Measurements from ENCODE around the gene CDKN1C.
"Not testable (repeated sequence)": the region's sequence is repeated elsewhere in the genome, so short reads cannot be mapped to it uniquely, and the experiment has no call there.

CDKN1C gene

DNA sequence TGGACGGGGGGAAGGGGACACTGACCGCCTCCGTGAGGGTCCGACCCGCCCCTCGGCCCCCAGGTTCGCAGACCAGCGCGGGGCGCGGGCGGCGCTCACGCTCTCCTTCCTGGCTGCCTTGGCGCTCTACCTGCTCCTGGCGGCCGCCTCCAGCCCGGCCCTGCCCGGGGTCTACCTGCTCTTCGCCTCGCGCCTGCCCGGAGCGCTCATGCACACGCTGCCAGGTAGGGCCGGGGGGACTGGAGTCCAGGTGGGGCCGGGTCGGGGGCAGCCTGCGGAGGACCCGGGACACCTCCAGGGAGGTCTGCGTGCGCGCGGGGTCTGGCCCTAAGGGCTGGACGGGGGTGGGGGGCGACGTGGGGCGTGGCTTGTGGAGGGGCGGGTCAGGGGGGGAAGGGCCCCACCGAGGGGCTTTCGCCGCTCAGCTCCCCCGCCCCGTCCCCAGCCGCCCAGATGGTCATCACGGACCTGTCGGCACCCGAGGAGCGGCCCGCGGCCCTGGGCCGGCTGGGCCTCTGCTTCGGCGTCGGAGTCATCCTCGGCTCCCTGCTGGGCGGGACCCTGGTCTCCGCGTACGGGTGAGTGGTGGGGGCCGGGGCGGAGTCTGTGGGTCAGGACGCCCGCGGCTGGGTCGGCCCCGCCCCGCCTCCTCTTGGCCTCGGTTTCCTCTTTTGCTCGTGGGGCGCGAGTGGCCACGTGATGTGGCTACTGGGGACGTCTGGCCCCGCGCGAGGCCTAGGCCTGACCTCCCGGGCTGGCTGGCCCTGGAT is 23.7 kb upstream of the CDKN1C start:
- DNase-seq (ENCODE audit: extremely low read depth in 1 of 2, low read depth in 1 of 2), result no peak

DNA sequence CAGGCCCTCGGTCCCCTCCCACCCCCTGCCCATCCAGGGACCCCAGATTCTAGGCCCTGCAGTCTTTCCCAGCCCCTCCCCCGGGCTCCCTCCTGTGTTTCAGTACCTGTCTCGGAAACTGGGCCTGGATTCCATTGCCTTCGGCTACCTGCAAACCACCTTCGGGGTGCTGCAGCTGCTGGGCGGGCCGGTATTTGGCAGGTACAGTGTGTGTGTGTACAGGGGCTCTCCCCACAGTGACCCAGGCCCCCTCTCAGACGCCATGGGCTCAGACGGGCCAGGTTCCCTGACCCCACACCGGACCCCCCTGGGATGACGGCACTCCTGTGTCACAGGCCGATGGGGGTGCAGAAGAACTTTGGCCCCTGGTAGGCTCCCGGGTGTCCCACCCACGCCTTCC is 22.6 kb upstream of the CDKN1C start:
- no peak for DNase-seq (ENCODE audit: extremely low read depth in 1 of 2, low read depth in 1 of 2)

DNA sequence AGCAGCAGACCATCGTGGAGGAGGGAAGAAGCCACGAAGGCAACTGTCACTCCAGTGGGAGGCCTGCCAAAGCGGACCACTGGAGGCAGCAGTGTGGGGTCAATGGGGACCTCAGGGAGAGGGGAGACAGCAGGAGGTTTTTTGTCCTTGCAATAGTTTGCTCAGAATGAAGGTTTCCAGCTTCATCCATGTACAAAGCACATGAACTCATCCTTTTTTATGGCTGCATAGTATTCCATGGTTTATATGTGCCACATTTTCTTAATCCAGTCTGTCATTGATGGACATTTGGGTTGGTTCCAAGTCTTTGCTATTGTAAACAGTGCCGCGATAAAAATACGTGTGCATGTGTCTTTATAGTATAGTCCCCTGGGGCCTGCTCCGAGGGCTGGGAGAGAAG is 19.7 kb upstream of the CDKN1C start:
- DNase-seq (ENCODE audit: extremely low read depth in 1 of 2, low read depth in 1 of 2), result not testable (repeated sequence)

GRCh38 chr11:2904153-2905052 is 18.8 kb upstream of the CDKN1C start:
- DNase-seq (ENCODE audit: extremely low read depth in 1 of 2, low read depth in 1 of 2), result no peak

DNA sequence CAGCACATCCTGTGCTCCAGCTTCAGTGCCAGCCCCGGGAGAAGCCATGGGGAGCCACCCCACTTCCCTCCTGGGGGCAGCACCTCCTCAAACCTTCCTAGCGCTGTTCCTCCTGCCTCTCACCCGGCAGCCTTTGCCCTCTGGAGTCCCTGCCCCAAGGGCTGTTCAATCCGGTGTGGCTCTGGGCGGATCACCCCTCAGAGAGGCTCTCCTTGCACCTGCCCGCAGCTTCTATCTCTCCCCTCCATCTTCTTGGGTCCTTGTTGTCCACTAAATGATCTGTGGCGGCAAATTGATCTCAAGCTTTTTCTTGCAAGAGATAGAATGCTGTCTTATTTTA is 18.1 kb upstream of the CDKN1C start:
- no peak for DNase-seq (ENCODE audit: extremely low read depth in 1 of 2, low read depth in 1 of 2)

GRCh38 chr11:2902784-2903671 is 17.5 kb upstream of the CDKN1C start:
- DNase-seq (ENCODE audit: extremely low read depth in 1 of 2, low read depth in 1 of 2), result no peak

DNA sequence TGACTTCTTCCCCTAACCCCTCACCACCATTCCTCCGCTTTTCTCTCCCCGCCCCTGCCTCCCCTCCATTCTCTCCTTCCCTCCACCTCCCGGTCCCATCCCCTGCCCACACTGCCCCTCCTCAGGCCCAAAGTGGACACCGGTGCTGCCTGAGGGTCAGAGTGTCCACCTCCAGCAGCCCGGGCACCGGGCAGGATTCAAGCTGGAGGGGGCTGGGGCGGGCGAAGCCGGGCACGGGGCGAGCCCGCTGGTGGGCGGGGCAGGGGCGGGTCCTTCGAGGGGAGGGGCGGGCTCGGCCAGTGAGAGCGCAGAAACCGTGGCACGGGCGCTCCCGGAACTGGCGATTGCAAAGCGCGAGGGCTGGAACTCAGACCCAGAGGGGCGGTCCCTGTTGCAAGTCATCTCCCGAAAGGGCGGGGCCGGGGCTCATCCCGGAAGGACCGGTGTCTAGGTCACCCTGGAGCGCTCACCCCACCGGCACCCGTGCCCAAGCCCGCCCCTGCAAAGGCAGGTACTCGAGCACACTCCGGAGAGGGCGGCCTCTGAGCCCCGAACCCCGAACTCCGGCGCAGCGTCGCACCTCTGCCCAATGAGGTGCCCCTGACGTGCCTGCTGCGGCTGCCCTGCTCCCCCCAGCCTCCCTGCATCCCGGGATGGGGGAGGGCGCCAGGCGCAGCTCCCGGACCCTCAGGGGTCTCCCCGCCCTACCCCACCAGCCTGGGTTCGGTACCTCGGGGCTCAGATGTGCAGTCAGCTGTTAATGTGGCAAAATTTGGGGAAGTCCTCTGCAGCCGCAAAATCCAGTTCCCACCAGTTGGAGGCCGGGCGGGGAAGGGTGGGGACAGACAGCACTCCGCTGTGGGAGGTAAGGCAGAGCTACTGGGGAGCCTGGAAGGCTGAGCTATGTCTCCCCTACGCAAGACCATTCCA is 16.5 kb upstream of the CDKN1C start:
- peak; percentile 68 to 78 for DNase-seq (ENCODE audit: extremely low read depth in 1 of 2, low read depth in 1 of 2)

DNA sequence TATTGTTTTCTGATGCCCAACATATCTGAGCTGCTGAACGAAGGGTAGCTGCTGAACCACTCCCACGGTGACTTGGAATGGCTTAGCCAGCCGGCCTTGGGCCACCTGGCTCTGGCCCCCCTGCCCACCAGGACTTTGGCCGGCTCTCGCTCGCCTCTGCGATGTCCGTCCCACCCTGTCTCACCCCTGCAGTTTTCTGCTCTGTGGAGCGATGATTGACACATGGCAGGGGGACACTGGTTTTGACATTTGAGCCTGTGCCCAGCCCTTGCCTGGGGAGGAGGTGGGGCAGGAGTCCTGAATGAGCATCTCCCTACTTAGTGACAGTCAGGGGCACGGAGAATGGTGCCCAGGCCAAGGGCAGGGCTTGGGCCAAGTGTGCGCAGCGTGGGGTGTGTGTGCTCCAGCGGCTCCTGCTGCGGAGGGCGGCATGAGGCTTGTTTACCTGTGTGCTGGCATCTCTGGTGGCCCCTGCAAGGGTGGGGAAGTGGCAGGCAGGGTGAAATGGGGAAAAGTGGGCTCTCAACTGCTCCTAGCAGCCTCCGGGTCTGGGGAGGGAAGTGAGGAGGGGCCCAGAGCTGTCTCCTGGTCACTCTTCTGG is 15.7 kb upstream of the CDKN1C start:
- DNase-seq (ENCODE audit: extremely low read depth in 1 of 2, low read depth in 1 of 2), result no peak

DNA sequence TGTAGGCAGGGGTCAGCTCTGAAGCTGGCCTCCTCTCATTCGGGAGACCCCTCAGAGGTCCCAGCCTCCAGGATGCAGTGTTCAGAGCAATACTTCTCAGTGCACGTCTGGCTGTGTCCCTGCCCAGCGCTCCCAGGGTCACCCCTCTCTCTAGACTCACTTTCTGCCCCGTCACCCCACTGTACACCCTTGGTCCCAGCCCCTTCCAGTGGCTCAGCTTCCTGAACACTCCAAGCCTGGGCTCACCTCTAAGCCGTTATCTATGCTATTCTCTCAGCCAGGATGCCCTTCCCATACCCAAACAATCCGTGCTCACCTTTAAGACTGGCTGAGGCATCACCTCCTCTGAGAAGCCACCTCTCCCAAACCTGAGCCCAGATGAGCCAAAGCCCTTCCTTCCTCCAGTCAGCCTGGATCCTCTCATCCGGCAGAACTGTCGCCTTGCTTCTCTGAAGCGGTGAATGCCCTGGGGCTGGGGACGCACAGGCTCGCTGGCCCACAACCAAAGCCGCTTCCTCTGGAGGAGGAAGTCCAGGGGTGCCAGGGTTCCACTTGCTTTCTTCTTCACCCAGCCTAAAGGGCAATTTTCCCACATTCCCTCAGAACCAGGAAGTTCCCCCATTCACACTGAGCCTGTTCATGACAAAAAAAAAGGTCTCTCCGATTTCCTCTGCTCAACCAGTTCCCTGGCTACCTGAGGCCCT is 13.7 kb upstream of the CDKN1C start:
- DNase-seq (ENCODE audit: extremely low read depth in 1 of 2, low read depth in 1 of 2), result no peak

DNA sequence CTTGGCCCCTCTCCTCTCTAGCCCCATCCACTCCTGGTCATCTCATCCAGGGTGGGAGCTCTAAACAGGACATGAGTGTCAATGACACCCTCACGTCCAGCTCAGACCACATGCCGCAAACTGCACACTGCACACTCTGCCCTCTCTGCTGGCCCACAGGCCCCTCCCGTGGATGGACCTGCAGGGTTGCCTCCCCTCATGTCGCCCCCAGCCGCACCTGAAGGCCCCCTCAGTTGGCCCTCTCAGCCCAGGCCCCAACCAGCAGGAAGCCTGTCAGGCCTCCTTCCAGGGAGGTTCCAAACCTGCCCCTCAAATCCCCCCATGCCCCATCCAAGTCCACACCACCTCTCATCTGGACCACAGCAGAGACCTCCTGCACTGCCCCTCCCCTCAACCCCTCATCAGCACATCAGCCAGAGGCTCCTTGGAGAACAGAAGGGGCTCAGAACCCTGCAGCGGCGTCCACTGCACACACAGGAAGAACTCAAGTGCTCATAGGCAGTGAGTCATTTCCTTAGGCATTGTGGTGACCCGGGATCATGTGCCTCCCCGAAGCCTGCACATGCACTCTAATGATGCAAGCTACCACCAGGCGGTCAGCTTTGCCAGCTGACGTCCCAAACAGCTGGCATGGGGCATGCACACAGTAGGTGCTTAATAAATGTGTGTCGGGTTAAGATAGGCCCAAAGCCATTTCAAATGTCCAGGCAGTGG is 12.9 kb upstream of the CDKN1C start:
- peak; percentile 19 to 39 for DNase-seq (ENCODE audit: extremely low read depth in 1 of 2, low read depth in 1 of 2)

- no peak for DNase-seq (ENCODE audit: extremely low read depth in 1 of 2, low read depth in 1 of 2)
Observed at GRCh38 chr11:2897048-2897447, 11.5 kb upstream of the CDKN1C start.

- DNase-seq (ENCODE audit: extremely low read depth in 1 of 2, low read depth in 1 of 2), result no peak
Observed at GRCh38 chr11:2896047-2896446, 10.5 kb upstream of the CDKN1C start.

GRCh38 chr11:2893935-2894334 is 8.4 kb upstream of the CDKN1C start:
- no peak for DNase-seq (ENCODE audit: extremely low read depth in 1 of 2, low read depth in 1 of 2)

DNA sequence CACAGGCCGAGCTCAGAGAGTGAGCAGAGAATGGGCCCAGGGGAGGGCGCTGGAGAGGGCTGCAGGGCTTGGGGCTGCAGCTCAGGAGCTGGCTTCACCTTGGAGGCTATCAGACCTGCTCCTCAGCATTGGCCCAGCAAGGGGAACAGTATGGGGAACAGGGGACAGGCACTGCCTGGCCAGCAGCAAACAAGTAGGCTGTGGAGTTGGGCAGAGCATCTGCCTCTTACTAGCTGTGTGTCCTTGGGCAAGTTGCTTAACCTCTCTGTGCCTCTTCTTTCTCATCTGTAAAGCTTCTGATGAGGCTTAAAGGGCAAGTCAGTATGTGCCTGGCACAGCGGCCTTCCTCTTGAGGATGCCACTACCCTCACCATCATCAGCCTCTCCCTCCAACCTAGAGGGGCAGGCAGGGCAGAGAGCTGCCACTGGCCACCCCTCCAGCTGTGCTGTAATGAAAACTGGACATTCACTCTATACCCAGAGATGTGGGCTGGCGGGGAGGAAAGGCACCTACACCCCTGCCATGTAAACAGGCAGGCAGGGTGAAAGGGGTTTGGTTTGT is 7.5 kb upstream of the CDKN1C start:
- no peak for DNase-seq (ENCODE audit: extremely low read depth in 1 of 2, low read depth in 1 of 2)

DNA sequence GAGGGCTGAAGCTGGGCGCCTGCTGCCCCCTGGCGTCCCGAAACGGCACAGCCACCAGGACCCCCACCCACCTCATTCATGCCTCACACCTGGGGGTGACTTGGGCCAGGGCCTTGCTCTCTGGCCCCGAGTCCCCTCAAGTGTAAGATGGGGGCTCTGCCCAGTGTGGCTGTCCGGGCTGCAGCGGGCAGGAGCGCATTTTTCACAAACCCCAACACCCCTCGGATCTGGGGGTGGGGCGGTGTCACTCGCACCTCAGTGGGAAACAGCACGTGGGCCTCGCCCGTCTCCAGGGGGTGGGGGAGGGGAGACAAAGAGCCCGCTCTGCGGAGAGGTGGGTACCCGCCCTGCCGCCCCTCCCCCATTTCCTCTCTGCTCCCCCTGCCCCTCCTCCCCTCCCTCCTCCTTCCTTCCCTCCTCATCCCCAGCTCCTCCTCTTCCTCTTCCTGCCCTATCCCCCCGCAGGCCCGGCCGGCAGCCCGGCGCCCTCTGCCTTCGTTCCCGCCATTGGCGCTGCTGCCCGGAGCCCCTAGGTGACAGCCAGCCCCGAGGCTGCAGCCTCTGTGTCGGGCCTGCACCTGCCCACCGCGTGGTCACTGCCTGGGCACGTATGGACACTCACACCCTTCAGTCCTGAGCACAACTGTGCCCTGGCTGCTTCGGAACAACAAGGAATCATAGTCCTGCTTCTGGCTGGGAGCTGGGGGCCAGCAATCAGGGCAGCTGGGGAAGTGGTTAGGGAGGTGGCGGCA is 6.8 kb upstream of the CDKN1C start:
- no peak for DNase-seq (ENCODE audit: extremely low read depth in 1 of 2, low read depth in 1 of 2)

GRCh38 chr11:2891326-2892214 is 6.0 kb upstream of the CDKN1C start:
- DNase-seq (ENCODE audit: extremely low read depth in 1 of 2, low read depth in 1 of 2), result no peak
